PC-3 (cell line): ENCODE data around the gene DYNLL1.

Experiments
- EZH2phosphoT487 ChIP-seq: fragments of 300-600 bp; sonication (generic); IDR thresholded peaks from 2 replicates; pipeline ENCODE4 v1.6.1; 2018; ENCODE audit warnings: mild to moderate bottlenecking, antibody characterized with exemption, low read length, borderline replicate concordance
- TF ChIP-seq, protein P1 (sequence below): fragments of 300-600 bp; sonication (generic); conservative IDR thresholded peaks from 2 replicates; pipeline ENCODE4 v1.5.1; 2017; ENCODE audit warnings: antibody characterized with exemption, low read depth, mild to moderate bottlenecking, low read length

- TF ChIP-seq, protein P1, sequence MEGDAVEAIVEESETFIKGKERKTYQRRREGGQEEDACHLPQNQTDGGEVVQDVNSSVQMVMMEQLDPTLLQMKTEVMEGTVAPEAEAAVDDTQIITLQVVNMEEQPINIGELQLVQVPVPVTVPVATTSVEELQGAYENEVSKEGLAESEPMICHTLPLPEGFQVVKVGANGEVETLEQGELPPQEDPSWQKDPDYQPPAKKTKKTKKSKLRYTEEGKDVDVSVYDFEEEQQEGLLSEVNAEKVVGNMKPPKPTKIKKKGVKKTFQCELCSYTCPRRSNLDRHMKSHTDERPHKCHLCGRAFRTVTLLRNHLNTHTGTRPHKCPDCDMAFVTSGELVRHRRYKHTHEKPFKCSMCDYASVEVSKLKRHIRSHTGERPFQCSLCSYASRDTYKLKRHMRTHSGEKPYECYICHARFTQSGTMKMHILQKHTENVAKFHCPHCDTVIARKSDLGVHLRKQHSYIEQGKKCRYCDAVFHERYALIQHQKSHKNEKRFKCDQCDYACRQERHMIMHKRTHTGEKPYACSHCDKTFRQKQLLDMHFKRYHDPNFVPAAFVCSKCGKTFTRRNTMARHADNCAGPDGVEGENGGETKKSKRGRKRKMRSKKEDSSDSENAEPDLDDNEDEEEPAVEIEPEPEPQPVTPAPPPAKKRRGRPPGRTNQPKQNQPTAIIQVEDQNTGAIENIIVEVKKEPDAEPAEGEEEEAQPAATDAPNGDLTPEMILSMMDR = no peak
- TF ChIP-seq EZH2phosphoT487 = no peak
Observed at GRCh38 chr12:120470150-120470784, 25.6 kb upstream of the DYNLL1 start.
